Tibial artery (tissue), 4 donors: ENCODE data around the gene CLTC.

Experiments used
- DNase-seq, 2 donors: peaks; one replicate each; pipeline ENCODE4 v3.0.0-alpha.2; 2019
- H3K27ac ChIP-seq, 2 donors: fragments of 200-600 bp; sonication (generic) in 1 of 2; 1 replicate in 1 of 2; 2 replicates in 1 of 2; pipeline ENCODE4 v1.5.1; 2018 to 2019; ENCODE audit warnings: mild to moderate bottlenecking in 1 of 2
- H3K27me3 ChIP-seq, 2 donors: fragments of 200-600 bp; sonication (generic) in 1 of 2; one replicate each; pipeline versions ENCODE4 v1.5.1 to v1.6.0; 2016 to 2019
- H3K36me3 ChIP-seq, 3 donors: fragments of 200-600 bp; sonication (generic) in 2 of 3; one replicate each; pipeline ENCODE4 v1.5.1; 2016 to 2019; ENCODE audit warnings: mild to moderate bottlenecking in 2 of 3
- H3K4me1 ChIP-seq, 4 donors: fragments of 200-600 bp; sonication (generic) in 2 of 4; 1 replicate in 3 of 4; 2 replicates in 1 of 4; pipeline ENCODE4 v1.5.1; 2016 to 2019
- H3K4me3 ChIP-seq, 2 donors: fragments of 200-600 bp; sonication (generic) in 1 of 2; 1 replicate in 1 of 2; 2 replicates in 1 of 2; pipeline ENCODE4 v1.5.1; 2018 to 2019; ENCODE audit warnings: mild to moderate bottlenecking in 2 of 2
- H3K9me3 ChIP-seq, 3 donors: fragments of 200-600 bp; sonication (generic) in 1 of 3; one replicate each; pipeline ENCODE4 v1.5.1; 2016 to 2019
- intact Hi-C: fragments of 100-400 bp; cut with DNase I; formaldehyde crosslinking; loops from one replicate; pipeline ENCODE4 v1.15.0; 2023; ENCODE audit warnings: low total_unique reads
- TF ChIP-seq, protein P1 (sequence below), 2 experiments: fragments of 200-600 bp in 1 of 2; fragments of 450-650 bp in 1 of 2; IDR thresholded peaks; one replicate each; pipeline ENCODE4 v1.5.1; 2017 to 2019; ENCODE audit warnings: antibody characterized with exemption in 2 of 2, mild to moderate bottlenecking in 1 of 2, moderate library complexity in 1 of 2

Gene CLTC

DNA sequence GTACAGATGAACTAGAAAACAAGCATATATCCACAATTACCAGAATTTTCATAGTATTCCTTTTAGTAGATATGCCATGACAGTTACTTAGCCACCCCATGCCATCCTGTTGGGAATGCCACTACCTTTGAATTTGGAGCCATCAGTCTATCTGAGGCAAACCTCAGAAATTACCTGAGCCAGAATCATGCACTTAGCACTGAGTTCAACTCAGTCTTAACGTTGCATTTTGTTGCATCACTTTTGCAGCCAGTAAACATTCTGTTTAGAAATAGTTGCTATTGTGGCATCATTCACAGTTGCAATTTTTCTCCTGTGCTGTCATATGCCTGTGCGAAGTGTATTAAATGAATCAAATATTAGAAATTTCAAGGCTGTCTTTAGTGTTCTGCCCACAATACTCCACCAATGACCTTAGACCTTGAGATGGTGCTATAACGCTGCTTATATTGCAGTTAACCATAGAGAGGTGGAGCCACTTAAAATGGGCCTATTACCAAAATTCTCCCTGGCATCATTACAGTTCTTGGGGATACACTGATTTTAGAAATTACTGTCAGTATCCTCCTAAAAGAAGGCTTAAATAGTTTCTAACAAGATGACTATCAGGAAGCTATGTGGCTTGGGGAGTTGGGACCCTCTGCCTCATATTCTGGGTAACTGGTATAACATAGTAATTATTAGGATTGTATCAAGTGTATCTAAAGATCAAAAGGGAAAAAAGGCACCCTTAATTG lies 76.4 kb downstream of the CLTC start:
- no peaks in the 10 kb centered on the region for H3K9me3 ChIP-seq
- intact Hi-C loops, result no loop called here
- TF ChIP-seq, protein P1, sequence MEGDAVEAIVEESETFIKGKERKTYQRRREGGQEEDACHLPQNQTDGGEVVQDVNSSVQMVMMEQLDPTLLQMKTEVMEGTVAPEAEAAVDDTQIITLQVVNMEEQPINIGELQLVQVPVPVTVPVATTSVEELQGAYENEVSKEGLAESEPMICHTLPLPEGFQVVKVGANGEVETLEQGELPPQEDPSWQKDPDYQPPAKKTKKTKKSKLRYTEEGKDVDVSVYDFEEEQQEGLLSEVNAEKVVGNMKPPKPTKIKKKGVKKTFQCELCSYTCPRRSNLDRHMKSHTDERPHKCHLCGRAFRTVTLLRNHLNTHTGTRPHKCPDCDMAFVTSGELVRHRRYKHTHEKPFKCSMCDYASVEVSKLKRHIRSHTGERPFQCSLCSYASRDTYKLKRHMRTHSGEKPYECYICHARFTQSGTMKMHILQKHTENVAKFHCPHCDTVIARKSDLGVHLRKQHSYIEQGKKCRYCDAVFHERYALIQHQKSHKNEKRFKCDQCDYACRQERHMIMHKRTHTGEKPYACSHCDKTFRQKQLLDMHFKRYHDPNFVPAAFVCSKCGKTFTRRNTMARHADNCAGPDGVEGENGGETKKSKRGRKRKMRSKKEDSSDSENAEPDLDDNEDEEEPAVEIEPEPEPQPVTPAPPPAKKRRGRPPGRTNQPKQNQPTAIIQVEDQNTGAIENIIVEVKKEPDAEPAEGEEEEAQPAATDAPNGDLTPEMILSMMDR (IDR thresholded peaks at IDR 0.05), result no peak
- H3K36me3 ChIP-seq, result peaks cover 64 to 83% (median 79%) of the 10 kb centered on the region in 3 donors
- H3K27me3 ChIP-seq, result no peaks in the 10 kb centered on the region
- no peak for DNase-seq
- H3K27ac ChIP-seq, result no peak overlapping the region
- no peaks in the 10 kb centered on the region for H3K4me1 ChIP-seq
- no peak overlapping the region for H3K4me3 ChIP-seq

DNA sequence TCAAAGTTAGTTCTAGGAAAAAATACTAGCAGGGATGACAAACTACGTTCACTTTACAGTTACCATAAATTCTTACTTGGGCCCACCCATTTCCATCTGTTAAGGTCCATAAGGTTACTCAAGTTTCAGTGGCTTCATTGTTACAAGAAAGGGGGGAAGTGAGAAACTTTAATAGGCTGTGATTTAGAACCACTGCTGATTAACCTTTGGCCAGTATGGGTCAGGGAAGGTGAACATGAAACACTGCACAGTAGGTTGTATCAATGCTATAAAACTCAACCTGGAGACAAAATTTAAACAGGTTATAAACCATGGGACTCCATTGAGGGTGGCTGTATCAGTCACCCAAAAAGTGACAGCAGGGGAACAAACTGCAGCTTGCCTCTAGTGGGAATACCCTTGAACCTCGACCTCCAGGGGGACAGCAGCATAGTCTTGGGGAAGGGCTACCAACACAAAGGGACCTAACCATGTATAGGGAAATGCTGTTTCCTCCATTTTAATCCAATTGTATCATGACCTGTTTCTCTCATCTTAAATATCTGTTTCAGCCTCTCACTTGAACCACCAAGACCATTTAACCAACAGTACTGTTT lies 77.1 kb downstream of the CLTC start:
- Histone ChIP-seq H3K9me3 (no peaks in the 10 kb centered on the region), H3K27me3 (no peaks in the 10 kb centered on the region), H3K4me3 (no peak overlapping the region), H3K4me1 (no peaks in the 10 kb centered on the region), H3K27ac (no peak overlapping the region), H3K36me3 (peaks cover 59 to 77% (median 76%) of the 10 kb centered on the region in 3 donors)
- no peak for DNase-seq
- intact Hi-C loops, result no loop called here
- TF ChIP-seq, protein P1 (IDR thresholded peaks at IDR 0.05), result no peak

DNA sequence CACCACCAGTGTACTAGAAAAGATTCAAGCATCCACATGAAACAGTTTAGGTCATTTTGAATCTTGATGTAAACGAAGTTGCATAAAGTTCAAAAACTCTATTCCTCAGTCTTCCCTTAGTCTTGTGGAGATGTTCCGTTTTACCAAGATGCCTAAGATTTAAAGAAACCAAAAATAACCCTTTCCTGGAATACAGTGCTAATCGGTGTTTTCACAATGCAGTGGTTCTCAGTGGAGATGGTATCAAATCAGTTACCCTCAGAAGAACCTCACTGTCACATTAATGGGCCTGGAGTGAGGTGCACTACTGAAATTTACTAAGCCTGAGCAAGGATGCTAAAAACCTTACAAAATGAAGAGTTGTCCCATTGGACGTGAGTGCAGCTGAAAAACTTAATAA lies 78.4 kb downstream of the CLTC start:
- Histone ChIP-seq H3K9me3 (no peaks in the 10 kb centered on the region), H3K27me3 (no peaks in the 10 kb centered on the region), H3K36me3 (peaks cover 45 to 70% (median 63%) of the 10 kb centered on the region in 3 donors), H3K4me1 (no peaks in the 10 kb centered on the region), H3K4me3 (no peak overlapping the region), H3K27ac (no peak overlapping the region)
- intact Hi-C loops, result no loop called here
- TF ChIP-seq, protein P1 (IDR thresholded peaks at IDR 0.05), result no peak
- no peak for DNase-seq

DNA sequence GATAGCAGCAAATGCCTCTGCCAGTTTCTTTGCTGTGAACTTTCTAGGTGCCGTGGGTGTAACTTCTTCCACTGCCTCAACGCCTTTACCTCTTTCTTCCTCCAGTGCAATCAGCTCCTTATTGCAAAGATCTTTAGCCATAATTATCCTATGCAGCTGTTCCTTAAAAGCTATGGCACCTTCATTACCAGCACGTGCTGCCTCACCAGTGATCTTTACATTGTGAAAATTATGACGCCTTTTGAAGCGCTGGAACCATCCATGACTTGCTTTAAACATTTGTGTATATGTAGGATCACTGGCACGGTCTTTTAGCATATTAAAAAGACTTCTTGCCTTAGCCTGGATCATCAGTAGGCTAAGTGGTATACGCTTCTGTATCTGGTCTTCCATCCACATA lies 79.5 kb downstream of the CLTC start:
- intact Hi-C loops, result no loop called here

DNA sequence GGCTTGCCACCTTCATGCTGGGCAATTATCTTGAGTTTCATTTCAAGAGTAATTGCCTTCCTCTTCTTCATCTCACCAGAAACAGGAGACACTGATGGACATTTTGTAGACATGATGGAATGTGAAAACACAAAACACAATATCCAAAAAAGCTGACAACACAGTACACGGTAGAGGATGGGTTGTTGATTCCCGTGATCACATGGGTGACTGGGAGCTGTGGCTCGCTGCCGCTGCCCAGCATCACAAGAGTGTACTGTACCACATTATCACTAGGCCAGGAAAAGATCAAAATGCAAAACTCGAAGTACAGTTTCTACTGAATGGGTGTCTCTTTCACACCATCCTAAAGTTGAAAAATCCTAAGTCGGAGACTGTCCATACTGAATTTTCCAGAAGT lies 80.1 kb downstream of the CLTC start:
- Histone ChIP-seq H3K27ac (no peak overlapping the region), H3K36me3 (peaks cover 31 to 54% (median 48%) of the 10 kb centered on the region in 3 donors), H3K27me3 (no peaks in the 10 kb centered on the region), H3K4me3 (no peak overlapping the region), H3K9me3 (no peaks in the 10 kb centered on the region), H3K4me1 (no peaks in the 10 kb centered on the region)
- DNase-seq, result no peak
- TF ChIP-seq, protein P1 (IDR thresholded peaks at IDR 0.05), result no peak
- intact Hi-C loops, result no loop called here

More for the DNA sequence above, 79.5 kb downstream of the CLTC start:
- DNase-seq, result no peak
- TF ChIP-seq, protein P1 (IDR thresholded peaks at IDR 0.05), result no peak
- no peak overlapping the region for H3K27ac ChIP-seq
- H3K36me3 ChIP-seq, result peaks cover 36 to 60% (median 54%) of the 10 kb centered on the region in 3 donors
- H3K9me3 ChIP-seq, result no peaks in the 10 kb centered on the region
- H3K4me3 ChIP-seq, result no peak overlapping the region
- H3K4me1 ChIP-seq, result no peaks in the 10 kb centered on the region
- no peaks in the 10 kb centered on the region for H3K27me3 ChIP-seq
